ENCODE measurements around the gene TMEM220.

TMEM220 gene

GRCh38 chr17:10729334-10730193 lies at the start of gene TMEM220:
Gene TMEM220 (minus strand): TSS chr17:10730023. CDS start chr17:10729851, 172 bp downstream.
- in situ Hi-C loops (cut with MboI; ENCODE audit: low sequenced_read_pairs) = no loop called here

- in situ Hi-C loops (cut with MboI; ENCODE audit: low sequenced_read_pairs) = no loop called here
Observed at GRCh38 chr17:10779609-10780008, 49.8 kb upstream of the TMEM220 start.

DNA sequence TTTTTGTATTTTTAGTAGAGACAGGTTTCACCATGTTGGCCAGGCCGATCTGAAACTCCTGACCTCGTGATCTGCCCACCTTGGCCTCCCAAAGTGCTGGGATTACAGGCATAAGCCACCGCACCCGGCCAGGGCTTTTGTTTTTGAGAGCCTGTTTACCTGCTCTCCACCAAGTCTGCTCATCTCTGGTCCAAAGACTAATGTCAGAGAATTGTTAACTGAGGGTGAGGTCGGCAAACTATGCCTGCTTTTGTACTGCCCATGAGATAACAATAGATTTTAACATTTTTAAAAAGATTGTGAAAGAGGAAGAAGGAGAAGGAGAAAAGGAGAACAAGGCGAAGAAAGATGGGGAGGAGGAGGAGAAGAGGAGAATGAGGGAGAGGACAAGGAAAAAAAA lies 48.1 kb upstream of the TMEM220 start:
- in situ Hi-C loops (cut with MboI; ENCODE audit: low sequenced_read_pairs) = no loop called here

DNA sequence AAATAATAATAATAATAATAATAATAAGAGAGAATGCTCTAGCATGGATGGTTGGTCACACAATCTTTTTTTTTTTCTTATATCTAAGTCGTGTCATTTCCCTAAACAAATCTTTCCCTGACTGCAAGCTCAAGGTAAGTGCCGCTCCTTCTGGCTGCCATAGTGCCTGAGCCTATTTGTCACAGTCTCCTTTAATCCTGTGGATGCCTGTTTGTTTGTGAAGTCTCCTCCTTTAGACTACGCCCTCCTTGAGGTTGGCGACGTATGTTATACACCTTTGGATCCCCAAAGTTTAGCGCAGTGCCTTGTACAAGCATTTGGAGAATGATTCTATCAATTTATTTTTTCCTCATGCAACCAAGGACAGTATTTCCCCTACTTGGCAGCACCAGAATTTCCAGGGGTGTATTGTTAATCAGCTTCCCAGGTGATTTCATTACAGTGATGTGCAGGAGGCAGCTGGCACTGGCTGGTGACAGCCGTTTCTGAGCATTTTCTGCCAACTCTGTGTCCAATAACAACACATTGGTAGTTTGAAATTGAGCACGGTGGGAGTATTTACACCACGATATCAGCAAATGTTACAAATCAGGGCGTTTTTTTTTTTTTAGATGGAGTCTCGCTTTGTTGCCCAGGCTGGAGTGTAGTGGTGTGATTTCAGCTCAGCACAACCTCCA lies 47.4 kb upstream of the TMEM220 start:
- in situ Hi-C loops (cut with MboI; ENCODE audit: low sequenced_read_pairs) = no loop called here

- in situ Hi-C loops (cut with MboI; ENCODE audit: low sequenced_read_pairs) = no loop called here
Observed at GRCh38 chr17:10776381-10776780, 46.6 kb upstream of the TMEM220 start.

DNA sequence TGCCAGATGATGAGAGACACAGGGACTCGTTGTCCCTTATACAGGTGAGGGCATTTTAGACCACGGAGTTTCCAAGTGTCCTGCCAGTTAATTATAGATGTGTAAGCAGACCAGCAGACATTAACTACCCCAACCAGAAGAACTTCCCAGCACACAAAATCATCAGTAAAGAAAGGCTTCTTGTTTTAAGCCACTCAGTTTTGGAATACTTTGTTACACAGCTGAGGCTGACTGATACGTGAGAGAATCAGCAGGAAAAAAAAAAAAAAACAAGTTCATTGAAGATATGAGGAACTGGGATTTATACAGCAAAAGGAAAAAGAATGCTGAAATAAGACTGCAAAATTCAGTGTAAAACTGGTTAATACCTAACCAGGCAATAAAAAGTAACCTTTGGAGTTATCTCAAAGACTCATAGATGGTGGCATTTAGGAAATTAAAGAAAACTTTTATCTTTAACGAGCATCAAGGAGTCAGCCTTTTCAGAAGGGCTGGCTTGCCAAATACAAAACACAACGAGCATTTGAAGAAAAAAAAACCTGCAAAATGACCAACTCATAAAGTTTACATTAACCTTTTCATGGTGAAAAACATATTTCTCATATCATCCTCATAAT lies 46.0 kb upstream of the TMEM220 start:
- in situ Hi-C loops (cut with MboI; ENCODE audit: low sequenced_read_pairs) = no loop called here

- in situ Hi-C loops (cut with MboI; ENCODE audit: low sequenced_read_pairs) = no loop called here
Observed at GRCh38 chr17:10775058-10775457, 45.2 kb upstream of the TMEM220 start.

- in situ Hi-C loops (cut with MboI; ENCODE audit: low sequenced_read_pairs) = no loop called here
Observed at GRCh38 chr17:10773391-10773790, 43.6 kb upstream of the TMEM220 start.

DNA sequence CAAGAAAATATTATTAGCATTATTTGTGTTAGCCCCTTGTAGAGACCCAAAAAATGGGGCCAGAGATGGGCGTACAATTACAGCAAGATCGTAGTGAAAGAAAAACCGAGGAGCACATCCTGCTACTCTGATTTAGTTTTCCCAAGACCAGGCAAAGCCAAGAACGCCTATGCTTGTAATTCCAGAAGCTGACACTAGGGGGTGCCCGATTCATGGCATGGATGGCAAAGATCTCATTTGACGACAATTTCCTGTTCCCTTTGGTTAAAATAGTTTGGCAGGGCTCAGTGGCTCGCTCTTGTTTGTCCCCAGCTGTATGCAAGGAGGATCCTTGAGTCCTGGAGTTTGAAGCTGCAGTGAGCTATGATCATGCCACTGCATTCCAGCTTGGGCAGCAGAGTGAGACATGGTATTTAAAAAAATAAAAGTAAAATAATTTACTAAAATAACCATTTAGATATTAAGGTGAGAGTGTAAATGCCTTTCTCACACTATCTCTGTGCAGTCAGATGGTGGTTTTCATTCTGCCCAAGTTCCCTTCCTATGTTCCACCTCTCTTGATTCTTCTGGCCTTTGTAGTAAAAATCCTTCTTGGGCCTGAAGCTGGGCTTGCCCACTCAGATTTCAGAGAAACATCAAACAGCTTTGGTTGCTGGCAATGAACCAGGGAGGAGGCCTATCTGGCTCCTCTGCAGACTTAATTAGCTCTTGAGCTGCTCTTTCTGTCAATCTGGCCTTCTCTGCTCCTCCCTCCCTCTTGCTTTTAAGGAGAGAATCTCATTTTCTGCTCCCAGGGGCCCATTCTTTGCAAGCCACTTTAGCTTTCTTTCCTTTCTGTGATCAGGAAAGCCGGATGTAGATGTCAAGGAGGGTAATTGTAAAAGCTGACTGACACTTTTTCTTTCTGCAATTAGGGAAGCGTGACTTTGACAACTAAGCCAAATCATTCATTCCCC lies 42.9 kb upstream of the TMEM220 start:
- in situ Hi-C loops (cut with MboI; ENCODE audit: low sequenced_read_pairs) = no loop called here

DNA sequence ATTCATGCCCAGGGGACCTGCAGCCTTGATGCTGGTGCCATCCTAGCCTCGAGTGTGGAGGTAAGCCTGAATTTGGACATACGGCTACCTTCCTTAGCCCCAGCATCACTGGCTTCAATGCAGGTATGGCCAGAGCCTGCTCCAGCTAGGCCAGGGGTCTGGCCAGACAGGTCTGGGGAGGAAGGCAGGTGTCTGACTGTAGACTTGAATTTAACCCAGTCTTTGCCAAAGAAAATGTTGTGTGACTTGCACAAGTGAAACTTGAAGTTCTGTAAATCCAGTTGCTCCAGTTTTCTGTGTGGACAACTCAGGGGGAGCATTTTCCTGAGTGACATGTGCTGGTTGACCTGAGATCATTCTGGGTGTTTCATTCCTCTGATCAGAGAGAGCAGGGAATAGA lies 41.3 kb upstream of the TMEM220 start:
- in situ Hi-C loops (cut with MboI; ENCODE audit: low sequenced_read_pairs) = no loop called here

- in situ Hi-C loops (cut with MboI; ENCODE audit: low sequenced_read_pairs) = no loop called here
Observed at GRCh38 chr17:10769840-10770239, 40.0 kb upstream of the TMEM220 start.

DNA sequence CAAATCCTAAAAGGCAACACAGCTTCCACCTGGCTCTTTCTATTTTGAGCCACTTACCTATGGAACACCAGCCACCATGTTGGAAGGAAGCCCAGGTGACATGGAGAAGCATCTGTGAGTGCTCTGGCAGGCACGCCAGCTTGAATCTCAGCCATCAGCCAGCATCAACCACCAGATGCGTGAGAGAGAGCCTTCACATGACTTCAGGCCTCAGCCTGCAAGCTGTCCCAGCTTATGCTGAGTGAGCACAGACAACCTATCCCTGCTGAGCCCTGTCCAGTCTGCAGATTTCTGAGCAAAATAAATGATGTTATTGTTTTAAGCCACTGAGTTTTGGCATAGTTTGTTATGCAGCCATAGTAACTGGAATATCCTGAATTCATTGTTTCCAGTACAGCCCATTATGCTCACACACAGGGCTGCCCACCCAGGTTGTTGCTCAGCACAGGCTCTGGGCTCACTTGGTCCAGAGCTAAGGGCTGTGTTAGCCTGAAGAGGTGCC lies 39.0 kb upstream of the TMEM220 start:
- in situ Hi-C loops (cut with MboI; ENCODE audit: low sequenced_read_pairs) = no loop called here

DNA sequence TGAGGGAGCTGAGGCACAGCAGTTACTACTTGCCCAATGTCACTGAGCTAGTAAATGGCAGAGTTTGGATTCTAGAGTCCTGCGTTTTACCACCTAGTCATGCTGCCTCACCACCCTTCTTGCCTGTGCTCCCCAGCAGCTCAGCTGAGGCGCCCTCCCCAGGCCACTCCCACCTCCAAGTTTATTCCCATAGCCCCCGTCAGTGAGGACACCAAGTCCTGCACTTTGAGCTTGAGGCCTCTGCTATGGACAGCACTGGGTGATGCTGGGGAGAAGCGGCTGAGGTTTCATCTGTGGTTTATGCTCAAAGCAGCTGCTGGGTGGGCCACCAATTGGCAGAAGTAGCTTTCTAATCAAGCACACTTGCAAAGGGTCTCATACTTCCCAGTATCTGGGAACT lies 37.4 kb upstream of the TMEM220 start:
- in situ Hi-C loops (cut with MboI; ENCODE audit: low sequenced_read_pairs) = no loop called here

GRCh38 chr17:10762037-10762436 lies 32.2 kb upstream of the TMEM220 start:
- in situ Hi-C loops (cut with MboI; ENCODE audit: low sequenced_read_pairs) = no loop called here

DNA sequence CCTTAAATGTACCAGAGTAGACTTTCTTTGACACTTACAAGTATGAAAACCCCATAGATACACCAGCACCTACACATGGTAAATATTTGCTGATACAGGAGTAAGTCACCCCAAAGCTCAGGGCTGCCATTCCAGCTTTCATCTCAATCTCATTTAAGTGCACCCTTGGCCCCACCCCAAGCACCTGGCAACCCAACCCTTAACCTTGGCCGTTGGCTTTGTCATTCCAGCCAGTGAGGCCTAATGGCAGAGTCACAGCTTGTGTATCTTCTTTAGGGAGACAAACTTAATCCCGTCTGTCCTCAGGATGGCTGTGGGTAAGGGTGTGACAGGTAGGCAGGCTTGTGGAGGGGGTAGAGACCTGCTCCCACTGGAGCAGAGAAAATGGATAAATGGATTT lies 31.5 kb upstream of the TMEM220 start:
- in situ Hi-C loops (cut with MboI; ENCODE audit: low sequenced_read_pairs) = no loop called here

DNA sequence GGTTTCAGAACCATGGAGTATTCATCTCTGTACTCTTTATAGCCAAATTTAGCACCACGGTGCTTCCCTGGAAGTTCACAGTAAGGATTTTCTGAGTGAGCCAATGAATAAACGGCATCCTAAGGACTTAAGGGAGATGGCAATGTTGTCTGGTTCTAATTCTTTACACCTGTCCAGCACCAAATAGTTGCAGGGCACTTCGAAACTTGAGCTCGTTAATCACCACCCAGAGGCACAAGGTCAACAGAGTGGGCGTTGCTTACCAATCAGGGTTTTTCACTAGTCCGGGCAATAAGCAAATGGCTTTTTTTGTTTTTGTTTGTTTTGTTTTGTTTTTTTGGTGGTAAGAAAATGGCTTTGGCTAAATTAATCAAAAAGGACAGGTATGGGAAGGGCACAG lies 28.2 kb upstream of the TMEM220 start:
- in situ Hi-C loops (cut with MboI; ENCODE audit: low sequenced_read_pairs) = no loop called here

DNA sequence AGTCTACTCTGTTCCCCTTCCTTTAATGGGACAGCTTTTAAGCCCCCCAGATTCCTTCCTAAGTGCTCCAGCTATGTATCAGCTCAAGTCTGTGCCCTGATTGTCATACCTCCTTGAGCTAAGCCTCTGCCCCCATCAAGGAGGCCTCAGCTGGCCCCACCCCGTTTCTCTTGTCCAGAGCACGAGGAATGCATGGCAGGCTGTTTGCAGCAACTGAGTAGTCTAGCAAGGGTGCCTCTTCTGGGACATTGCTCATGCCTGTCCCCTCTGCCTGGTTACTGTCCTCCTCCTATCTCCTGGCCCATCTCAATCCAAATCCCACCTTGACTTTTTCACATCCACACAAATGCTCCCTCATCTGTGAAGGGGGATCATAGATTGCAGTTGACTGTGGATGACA lies 27.8 kb upstream of the TMEM220 start:
- in situ Hi-C loops (cut with MboI; ENCODE audit: low sequenced_read_pairs) = no loop called here

DNA sequence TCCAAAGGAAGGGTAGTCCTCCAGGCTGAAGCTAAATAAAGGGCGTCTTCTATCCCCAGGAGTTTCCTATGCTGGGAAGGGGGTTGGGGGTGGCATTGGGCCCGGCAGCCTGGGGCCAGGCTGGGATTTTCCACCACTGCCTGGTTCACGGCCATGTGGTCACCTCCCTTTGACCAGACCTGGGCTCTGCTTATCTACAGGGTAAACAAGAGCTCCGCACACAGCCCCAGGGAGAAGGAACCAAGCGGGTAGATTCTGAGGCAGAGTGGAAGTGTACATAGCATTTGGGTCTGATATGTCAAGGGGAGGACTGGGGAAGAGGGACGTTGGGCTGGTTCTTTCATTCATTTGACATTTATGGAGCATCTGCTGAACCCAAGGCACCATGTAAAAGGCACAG lies 27.2 kb upstream of the TMEM220 start:
- in situ Hi-C loops (cut with MboI; ENCODE audit: low sequenced_read_pairs) = no loop called here

DNA sequence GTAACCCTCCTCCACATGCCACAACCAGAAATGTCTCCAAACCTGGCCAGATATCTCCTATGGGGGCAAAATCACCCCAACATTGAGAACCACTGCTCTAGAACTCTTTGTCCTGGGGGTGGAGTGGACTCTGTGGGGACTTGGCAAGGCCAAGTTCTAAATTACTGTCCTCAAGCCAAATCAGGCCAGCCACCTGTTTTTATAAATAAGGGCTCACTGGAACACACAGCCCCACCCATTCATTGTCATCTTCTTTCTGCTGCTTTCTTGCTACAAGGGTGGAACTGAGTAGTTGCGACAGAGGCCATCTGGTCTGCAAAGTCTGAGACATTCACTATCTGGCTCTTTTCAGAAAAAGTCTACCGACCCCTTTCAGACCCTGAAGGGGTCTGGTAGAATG lies 26.8 kb upstream of the TMEM220 start:
- in situ Hi-C loops (cut with MboI; ENCODE audit: low sequenced_read_pairs) = no loop called here

GRCh38 chr17:10756185-10756584 lies 26.4 kb upstream of the TMEM220 start:
- in situ Hi-C loops (cut with MboI; ENCODE audit: low sequenced_read_pairs) = no loop called here

Measured in HL-60/S4 (cell line).